ENCODE measurements around the gene COL6A5.

COL6A5 gene

GRCh38 chr3:130527426-130527825 is 182.0 kb downstream of the COL6A5 start:
- no peak for DNase-seq

GRCh38 chr3:130528120-130528519 is 182.6 kb downstream of the COL6A5 start:
- no peak for DNase-seq

DNA sequence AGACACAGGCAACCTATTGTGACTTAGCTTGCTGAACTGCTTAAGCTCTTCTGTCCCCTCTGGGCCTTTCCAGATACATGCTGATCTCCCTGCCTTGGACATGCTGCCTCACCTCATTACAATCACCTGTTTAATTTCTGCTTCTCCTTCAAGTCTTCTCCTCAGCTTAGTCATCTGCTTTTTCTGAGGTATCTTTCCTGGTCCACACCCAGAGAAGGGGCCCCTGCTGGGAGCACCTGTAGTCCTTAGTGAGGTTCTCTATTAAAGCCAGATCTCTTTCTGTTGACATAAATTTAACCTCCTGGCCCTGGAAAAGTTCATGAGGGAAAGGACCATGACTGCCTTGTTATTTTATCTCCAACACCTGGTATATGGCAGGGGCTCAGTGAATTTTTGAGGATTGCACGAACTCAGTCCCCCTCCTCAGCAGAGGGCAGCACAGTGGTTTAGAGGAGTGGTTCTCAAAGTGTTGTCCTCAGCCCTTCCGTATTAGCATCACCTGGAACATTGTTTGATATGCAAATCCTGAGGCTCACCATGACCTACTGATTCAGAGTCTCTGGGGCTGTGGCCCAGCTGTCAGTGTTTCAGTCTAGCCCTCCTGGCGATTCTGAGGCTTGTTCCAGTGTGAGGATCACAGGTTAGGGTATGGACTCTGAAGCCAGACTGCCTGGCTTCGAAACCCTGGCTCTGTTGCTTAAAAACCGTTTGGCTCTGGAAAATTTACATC is 184.2 kb downstream of the COL6A5 start:
- DNase-seq = no peak

- DNase-seq = no peak
These were observed 187.8 kb downstream of the COL6A5 start for GRCh38 chr3:130533247-130533646.
